Measurements from ENCODE around the gene MAPK9. TPM values are rescaled to one million over a fixed set of nuclear protein-coding genes. Genes with fewer than 3 reads are reported as not detected.

MAPK9 gene
- total RNA-seq, 4 donors from 2014 or later = 17.6 to 21.8 (median 19.5) TPM

GRCh38 chr5:180334176-180334575 lies 42.3 kb upstream of the MAPK9 start:
- WGBS = 80% methylated on average over 2 of the region's 6 CpGs
- no peak for DNase-seq (ENCODE audit: low spot score in 2 of 2)
- TF ChIP-seq EP300 (IDR thresholded peaks at IDR 0.05) (no peak), POLR2AphosphoS5 (IDR thresholded peaks at IDR 0.05) (no peak), POLR2A (IDR thresholded peaks at IDR 0.05) (no peak), CTCF (IDR thresholded peaks at IDR 0.05) (no peak)
- Histone ChIP-seq H3K36me3 (peaks cover 19% of the 10 kb centered on the region), H3K4me1 (peaks cover 13% of the 10 kb centered on the region), H3K4me3 (no peak overlapping the region), H3K27ac (peak overlapping the region; percentile 61), H3K27me3 (no peaks in the 10 kb centered on the region), H3K9me3 (no peaks in the 10 kb centered on the region)

- H3K27ac ChIP-seq = peak overlapping the region; percentile 61
- no peak for TF ChIP-seq CTCF (IDR thresholded peaks at IDR 0.05)
- no peak for TF ChIP-seq POLR2A (IDR thresholded peaks at IDR 0.05)
- no peak for TF ChIP-seq EP300 (IDR thresholded peaks at IDR 0.05)
- TF ChIP-seq POLR2AphosphoS5 (IDR thresholded peaks at IDR 0.05) = no peak
- H3K4me3 ChIP-seq = no peak overlapping the region
- H3K27me3 ChIP-seq = no peaks in the 10 kb centered on the region
- DNase-seq (ENCODE audit: low spot score in 2 of 2) = no peak
- H3K36me3 ChIP-seq = peaks cover 19% of the 10 kb centered on the region
- no peaks in the 10 kb centered on the region for H3K9me3 ChIP-seq
- H3K4me1 ChIP-seq = peaks cover 13% of the 10 kb centered on the region
- 76% methylated on average over 3 of the region's 4 CpGs for WGBS
Observed at GRCh38 chr5:180333661-180334060, 41.8 kb upstream of the MAPK9 start.

- 80% methylated on average over 3 of the region's 3 CpGs for WGBS
Observed at GRCh38 chr5:180332861-180333260, 41.0 kb upstream of the MAPK9 start.

GRCh38 chr5:180332051-180332517 lies 40.2 kb upstream of the MAPK9 start:
- Histone ChIP-seq H3K27me3 (no peaks in the 10 kb centered on the region), H3K27ac (peak overlapping the region; percentile 47), H3K36me3 (peaks cover 17% of the 10 kb centered on the region), H3K9me3 (no peaks in the 10 kb centered on the region), H3K4me1 (peaks cover 13% of the 10 kb centered on the region), H3K4me3 (no peak overlapping the region)
- no peak for DNase-seq (ENCODE audit: low spot score in 2 of 2)
- 32% methylated on average over 10 of the region's 13 CpGs for WGBS
- TF ChIP-seq CTCF (IDR thresholded peaks at IDR 0.05) (no peak), EP300 (IDR thresholded peaks at IDR 0.05) (no peak), POLR2A (IDR thresholded peaks at IDR 0.05) (no peak), POLR2AphosphoS5 (IDR thresholded peaks at IDR 0.05) (no peak)

More at GRCh38 chr5:180332861-180333260, 41.0 kb upstream of the MAPK9 start:
- Histone ChIP-seq H3K4me1 (peaks cover 13% of the 10 kb centered on the region), H3K27ac (peak overlapping the region; percentile 36), H3K9me3 (no peaks in the 10 kb centered on the region), H3K36me3 (peaks cover 19% of the 10 kb centered on the region), H3K27me3 (no peaks in the 10 kb centered on the region), H3K4me3 (no peak overlapping the region)
- TF ChIP-seq POLR2A (IDR thresholded peaks at IDR 0.05) (no peak), EP300 (IDR thresholded peaks at IDR 0.05) (no peak), POLR2AphosphoS5 (IDR thresholded peaks at IDR 0.05) (no peak), CTCF (IDR thresholded peaks at IDR 0.05) (no peak)
- DNase-seq (ENCODE audit: low spot score in 2 of 2) = no peak

- H3K4me3 ChIP-seq = no peak overlapping the region
- WGBS = 62% methylated on average over 7 of the region's 7 CpGs
- TF ChIP-seq EP300 (IDR thresholded peaks at IDR 0.05) (no peak), POLR2A (IDR thresholded peaks at IDR 0.05) (no peak), POLR2AphosphoS5 (IDR thresholded peaks at IDR 0.05) (no peak), CTCF (IDR thresholded peaks at IDR 0.05) (no peak)
- H3K36me3 ChIP-seq = peaks cover 12% of the 10 kb centered on the region
- H3K4me1 ChIP-seq = peaks cover 13% of the 10 kb centered on the region
- H3K9me3 ChIP-seq = no peaks in the 10 kb centered on the region
- H3K27me3 ChIP-seq = no peaks in the 10 kb centered on the region
- DNase-seq (ENCODE audit: low spot score in 2 of 2) = no peak
- peak overlapping the region; percentile 47 for H3K27ac ChIP-seq
Observed at GRCh38 chr5:180331647-180331950, 39.7 kb upstream of the MAPK9 start.

Measured in suprapubic skin (tissue), 4 donors.